Fibroblast of villous mesenchyme (primary cell): Measurements from ENCODE around the gene KLF7. TPM values are rescaled to one million over a fixed set of nuclear protein-coding genes. Genes with fewer than 3 reads are reported as not detected.
"Not testable (repeated sequence)": the region's sequence is repeated elsewhere in the genome, so short reads cannot be mapped to it uniquely, and the experiment has no call there.

Experiments
- DNase-seq: peaks from one replicate; pipeline ENCODE4 v3.0.0-alpha.2; 2010; ENCODE audit warnings: low read depth
- H3K4me3 ChIP-seq: 2 replicates; pipeline ENCODE4 v1.5.1; 2011; ENCODE audit warnings: low read depth, mild to moderate bottlenecking, low read length
- CTCF ChIP-seq: IDR thresholded peaks from 2 replicates; pipeline ENCODE4 v1.5.1; 2012; ENCODE audit warnings: low read depth, mild to moderate bottlenecking, low read length; ENCODE audit not compliant: insufficient read depth
- small RNA-seq: library from RNA; depleted of rRNA; stranded (forward); fragments of <200 nt; gene quantifications from one replicate; pipeline ENCODE3, GENCODE V24; 2012
- total RNA-seq: library from RNA; depleted of rRNA; stranded (reverse); fragments of >200 nt; gene quantifications from 2 replicates; pipeline ENCODE4 v1.2.3, GENCODE V29; 2012

KLF7 gene
- total RNA-seq, 1 donor, result 28.1 TPM

- no peak overlapping the region for H3K4me3 ChIP-seq
- DNase-seq, result no peak
- TF ChIP-seq CTCF, result no peak
These were observed 126.5 kb downstream of the KLF7 start for GRCh38 chr2:207039225-207039624.

GRCh38 chr2:207038299-207038698, 127.4 kb downstream of the KLF7 start:
- DNase-seq, result no peak
- TF ChIP-seq CTCF, result no peak

GRCh38 chr2:207037896-207038295, 127.9 kb downstream of the KLF7 start:
- no peak for TF ChIP-seq CTCF
- no peak overlapping the region for H3K4me3 ChIP-seq
- DNase-seq, result no peak

More at GRCh38 chr2:207038299-207038698, 127.4 kb downstream of the KLF7 start:
- no peak overlapping the region for H3K4me3 ChIP-seq

- not testable (repeated sequence) for H3K4me3 ChIP-seq, DNase-seq
These were observed 128.7 kb downstream of the KLF7 start for GRCh38 chr2:207037023-207037422.

- no peak overlapping the region for H3K4me3 ChIP-seq
- DNase-seq, result no peak
- no peak for TF ChIP-seq CTCF
These were observed 129.9 kb downstream of the KLF7 start for GRCh38 chr2:207035875-207036274.

- H3K4me3 ChIP-seq, result no peak overlapping the region
- TF ChIP-seq CTCF, result no peak
- no peak for DNase-seq
These were observed 133.3 kb downstream of the KLF7 start for GRCh38 chr2:207032490-207032889.

Small RNA genes within 50 kb of the gene (small RNA-seq; reads per million reads assigned to genes)
- gene MIR2355 (10.4 reads per million, percentile 90 among the genes with 10 or more reads in this experiment), gene MIR7845 (not detected)

Other genes with a start within 250 kb of the KLF7 start
- gene CPO, start 226.4 kb downstream of the KLF7 start, total RNA-seq, result not detected in 2 replicates